H1 (cell line): ENCODE results near the gene G6PC1. TPM values are rescaled to one million over a fixed set of nuclear protein-coding genes. Genes with fewer than 3 reads are reported as not detected.
A peak's percentile ranks its signal among the peaks of the same experiment; 100 is the strongest.

Experiments
- ASH2L ChIP-seq: fragments of 200-600, 300-600 bp; sonication (generic); IDR thresholded peaks from one replicate; pipeline ENCODE4 v1.7.1; 2017; ENCODE audit warnings: low read length
- BACH1 ChIP-seq: IDR thresholded peaks from 2 replicates; pipeline ENCODE4 v1.6.1; 2012; ENCODE audit warnings: low read length, improper control_type of control experiment
- BCL11A ChIP-seq, 2 experiments: IDR thresholded peaks; one replicate each; pipeline ENCODE4 v1.6.1; 2011; ENCODE audit warnings: low read depth in 2 of 2, low read length in 2 of 2, mild to moderate bottlenecking in 2 of 2
- E2F6 ChIP-seq: IDR thresholded peaks from 2 replicates; pipeline ENCODE4 v1.6.1; 2012; ENCODE audit warnings: inconsistent platforms
- EP300 ChIP-seq, 2 experiments: IDR thresholded peaks; 1 replicate in 1 of 2; 2 replicates in 1 of 2; pipeline ENCODE4 v1.6.1; 2011 to 2012; ENCODE audit warnings: low read depth in 2 of 2, low read length in 2 of 2, mild to moderate bottlenecking in 2 of 2, borderline replicate concordance in 1 of 2, inconsistent platforms in 1 of 2, moderate library complexity in 1 of 2
- JUN ChIP-seq: IDR thresholded peaks from 2 replicates; pipeline ENCODE4 v1.6.1; 2011; ENCODE audit warnings: low read depth, mild to moderate bottlenecking, improper control_type of control experiment, low read length
- SIN3A ChIP-seq, 2 experiments: IDR thresholded peaks in 1 of 2; conservative IDR thresholded peaks in 1 of 2; 2 replicates each; pipeline ENCODE4 v1.6.1; 2011 to 2012; ENCODE audit warnings: low read length in 2 of 2, improper control_type of control experiment in 1 of 2, low read depth in 1 of 2, mild to moderate bottlenecking in 1 of 2
- TCF12 ChIP-seq: IDR thresholded peaks from 2 replicates; pipeline ENCODE4 v1.6.1; 2011; ENCODE audit warnings: low read depth, mild to moderate bottlenecking, low read length
- TEAD4 ChIP-seq: IDR thresholded peaks from 2 replicates; pipeline ENCODE4 v1.6.1; 2012; ENCODE audit warnings: low read depth, low read length, inconsistent platforms, mixed read lengths
- polyA plus RNA-seq, 7 experiments: library from polyadenylated mRNA; depleted of rRNA in 3 of 7; stranded (reverse) in 5 of 7; unstranded in 2 of 7; fragments of >200 nt in 5 of 7; fragments of 200-250 nt in 2 of 7; gene quantifications; 1 replicate in 5 of 7; 2 replicates in 1 of 7; 4 replicates in 1 of 7; pipeline versions ENCODE4 v1.2.1 to v1.2.3, GENCODE V29; 2011 to 2013; ENCODE audit warnings: missing spikeins in 2 of 7, mixed read lengths in 2 of 7
- total RNA-seq: library from RNA; stranded (reverse); fragmentation: NEBNext Ultra II Directional; extraction: Animal tissue kit (Norgen Biotek cat#: 25700); gene quantifications from 2 replicates; pipeline ENCODE4 v1.2.1, GENCODE V29; 2021
- TF ChIP-seq, protein P1 (sequence below), 3 experiments: IDR thresholded peaks; 1 replicate in 2 of 3; 2 replicates in 1 of 3; pipeline versions ENCODE4 v1.5.1 to v1.6.1; 2011; ENCODE audit warnings: low read length in 3 of 3, mild to moderate bottlenecking in 3 of 3, inconsistent platforms in 2 of 3, low read depth in 1 of 3, moderate library complexity in 1 of 3; ENCODE audit not compliant: insufficient read depth in 1 of 3; ENCODE audit errors: control extremely low read depth in 1 of 3
- TF ChIP-seq, protein P2 (sequence below): IDR thresholded peaks from 2 replicates; pipeline ENCODE4 v1.6.1; 2011; ENCODE audit warnings: low read length, improper control_type of control experiment
- TF ChIP-seq, protein P3 (sequence below): IDR thresholded peaks from 2 replicates; pipeline ENCODE4 v1.6.1; 2012; ENCODE audit warnings: inconsistent platforms
- TF ChIP-seq, protein P4 (sequence below): IDR thresholded peaks from 2 replicates; pipeline ENCODE4 v1.6.1; 2011; ENCODE audit warnings: low read depth, mild to moderate bottlenecking, low read length; ENCODE audit not compliant: insufficient read depth

G6PC1 gene
- total and polyA plus RNA-seq, 2 of the 8 experiments (the other 6 are each of a cell fraction or from before 2014, with no cell fraction given) = 0.02 TPM; not detected in 1

- TF ChIP-seq, protein P1, sequence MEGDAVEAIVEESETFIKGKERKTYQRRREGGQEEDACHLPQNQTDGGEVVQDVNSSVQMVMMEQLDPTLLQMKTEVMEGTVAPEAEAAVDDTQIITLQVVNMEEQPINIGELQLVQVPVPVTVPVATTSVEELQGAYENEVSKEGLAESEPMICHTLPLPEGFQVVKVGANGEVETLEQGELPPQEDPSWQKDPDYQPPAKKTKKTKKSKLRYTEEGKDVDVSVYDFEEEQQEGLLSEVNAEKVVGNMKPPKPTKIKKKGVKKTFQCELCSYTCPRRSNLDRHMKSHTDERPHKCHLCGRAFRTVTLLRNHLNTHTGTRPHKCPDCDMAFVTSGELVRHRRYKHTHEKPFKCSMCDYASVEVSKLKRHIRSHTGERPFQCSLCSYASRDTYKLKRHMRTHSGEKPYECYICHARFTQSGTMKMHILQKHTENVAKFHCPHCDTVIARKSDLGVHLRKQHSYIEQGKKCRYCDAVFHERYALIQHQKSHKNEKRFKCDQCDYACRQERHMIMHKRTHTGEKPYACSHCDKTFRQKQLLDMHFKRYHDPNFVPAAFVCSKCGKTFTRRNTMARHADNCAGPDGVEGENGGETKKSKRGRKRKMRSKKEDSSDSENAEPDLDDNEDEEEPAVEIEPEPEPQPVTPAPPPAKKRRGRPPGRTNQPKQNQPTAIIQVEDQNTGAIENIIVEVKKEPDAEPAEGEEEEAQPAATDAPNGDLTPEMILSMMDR (IDR thresholded peaks at IDR 0.05; ENCODE audit: control extremely low read depth in 1 of 3, insufficient read depth in 1 of 3, low read depth in 1 of 3, low read length in 3 of 3) = peak; percentile 9 to 36 (median 22); a peak in 3 of 4 replicates
- TF ChIP-seq, protein P2, sequence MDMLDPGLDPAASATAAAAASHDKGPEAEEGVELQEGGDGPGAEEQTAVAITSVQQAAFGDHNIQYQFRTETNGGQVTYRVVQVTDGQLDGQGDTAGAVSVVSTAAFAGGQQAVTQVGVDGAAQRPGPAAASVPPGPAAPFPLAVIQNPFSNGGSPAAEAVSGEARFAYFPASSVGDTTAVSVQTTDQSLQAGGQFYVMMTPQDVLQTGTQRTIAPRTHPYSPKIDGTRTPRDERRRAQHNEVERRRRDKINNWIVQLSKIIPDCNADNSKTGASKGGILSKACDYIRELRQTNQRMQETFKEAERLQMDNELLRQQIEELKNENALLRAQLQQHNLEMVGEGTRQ = peak; percentile 55; the same call in 1 of the 2 replicates
- TF ChIP-seq TCF12 = 0 out of 2 replicates have a peak, but pooled peaks have one; percentile 23
- peak; percentile 41; the same call in 1 of the 2 replicates for TF ChIP-seq TEAD4
- TF ChIP-seq ASH2L = no peak
- no peak for TF ChIP-seq EP300 (IDR thresholded peaks at IDR 0.05; ENCODE audit: borderline replicate concordance in 1 of 2, low read depth in 2 of 2, low read length in 2 of 2)
- TF ChIP-seq, protein P3, sequence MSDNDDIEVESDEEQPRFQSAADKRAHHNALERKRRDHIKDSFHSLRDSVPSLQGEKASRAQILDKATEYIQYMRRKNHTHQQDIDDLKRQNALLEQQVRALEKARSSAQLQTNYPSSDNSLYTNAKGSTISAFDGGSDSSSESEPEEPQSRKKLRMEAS = peak; percentile 91
- no peak for TF ChIP-seq BCL11A (IDR thresholded peaks at IDR 0.05; ENCODE audit: low read depth in 2 of 2, low read length in 2 of 2)
- 0 out of 4 replicates have a peak, but pooled peaks of 1 of the 2 experiments have one; percentile 33 for TF ChIP-seq SIN3A (conservative IDR thresholded peaks at IDR 0.05 in 1 of 2, IDR thresholded peaks at IDR 0.05 in 1 of 2; ENCODE audit: low read depth in 1 of 2, low read length in 2 of 2)
- TF ChIP-seq, protein P4, sequence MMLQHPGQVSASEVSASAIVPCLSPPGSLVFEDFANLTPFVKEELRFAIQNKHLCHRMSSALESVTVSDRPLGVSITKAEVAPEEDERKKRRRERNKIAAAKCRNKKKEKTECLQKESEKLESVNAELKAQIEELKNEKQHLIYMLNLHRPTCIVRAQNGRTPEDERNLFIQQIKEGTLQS = no peak
- TF ChIP-seq E2F6 = peak; percentile 25; the same call in 1 of the 2 replicates
- no peak for TF ChIP-seq BACH1
- no peak for TF ChIP-seq JUN
Measured at GRCh38 chr17:42878123-42878880, 22.3 kb upstream of the G6PC1 start (continued).
